ENCODE data around the gene SOWAHC. TPM values are rescaled to one million over a fixed set of nuclear protein-coding genes. Genes with fewer than 3 reads are reported as not detected.
A peak's percentile ranks its signal among the peaks of the same experiment; 100 is the strongest.
"Not testable (repeated sequence)": the region's sequence is repeated elsewhere in the genome, so short reads cannot be mapped to it uniquely, and the experiment has no call there.

Gene SOWAHC
- total RNA-seq, 1 experiment from 2014 or later = 10.0 TPM

- no peak for DNase-seq
- Histone ChIP-seq H3K36me3 (peaks cover 12% of the 10 kb centered on the region), H3K27me3 (no peaks in the 10 kb centered on the region), H3K4me3 (peak overlapping the region; percentile 83), H3K9me3 (no peaks in the 10 kb centered on the region)
These were observed 2.6 kb upstream of the SOWAHC start for GRCh38 chr2:109611467-109612095.

DNA sequence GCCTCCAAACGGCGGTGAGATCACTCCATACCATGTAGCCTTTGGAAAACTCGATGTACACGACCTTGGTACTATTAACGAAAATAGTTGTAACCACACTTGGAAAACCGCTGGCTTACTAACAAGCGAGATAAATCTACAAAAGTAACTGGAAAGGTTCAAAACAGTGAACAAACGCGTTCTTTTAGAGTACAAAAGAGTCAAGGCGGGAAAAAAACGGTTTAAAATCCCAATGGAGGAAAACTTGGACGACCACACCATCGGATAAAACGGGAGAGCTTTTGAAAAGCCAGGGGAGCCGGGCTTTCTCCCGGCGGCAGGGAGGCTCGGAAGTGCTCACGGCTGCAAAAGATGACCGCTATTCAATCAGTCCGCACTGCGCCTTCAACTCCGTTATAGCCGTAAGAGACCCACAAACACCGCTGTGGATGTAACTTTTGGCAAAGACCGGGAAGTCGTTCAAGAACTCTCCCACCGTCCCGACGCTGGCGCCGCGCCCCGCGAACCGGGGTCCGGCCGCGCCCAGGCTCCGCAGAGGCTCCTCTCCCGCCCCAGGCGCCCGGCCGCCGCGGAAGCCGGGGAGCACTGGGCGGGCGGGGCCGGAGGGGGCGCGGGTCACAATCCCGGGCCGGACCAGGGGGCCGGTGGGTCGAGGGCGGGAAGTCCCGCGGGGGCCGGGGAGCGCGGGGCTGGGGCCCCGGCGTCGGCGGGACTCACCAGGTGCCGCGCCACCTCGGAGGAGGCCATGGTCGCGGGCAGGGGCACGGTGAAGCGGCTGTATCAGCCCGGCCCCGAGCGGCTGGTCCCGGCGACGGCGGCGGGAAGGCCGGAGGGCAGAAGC, 863 bp upstream of the SOWAHC start:
- Histone ChIP-seq H3K4me3 (peak overlapping the region; percentile 83), H3K9me3 (no peaks in the 10 kb centered on the region), H3K27me3 (no peaks in the 10 kb centered on the region), H3K36me3 (peaks cover 12% of the 10 kb centered on the region)
- DNase-seq = peak; percentile 69

DNA sequence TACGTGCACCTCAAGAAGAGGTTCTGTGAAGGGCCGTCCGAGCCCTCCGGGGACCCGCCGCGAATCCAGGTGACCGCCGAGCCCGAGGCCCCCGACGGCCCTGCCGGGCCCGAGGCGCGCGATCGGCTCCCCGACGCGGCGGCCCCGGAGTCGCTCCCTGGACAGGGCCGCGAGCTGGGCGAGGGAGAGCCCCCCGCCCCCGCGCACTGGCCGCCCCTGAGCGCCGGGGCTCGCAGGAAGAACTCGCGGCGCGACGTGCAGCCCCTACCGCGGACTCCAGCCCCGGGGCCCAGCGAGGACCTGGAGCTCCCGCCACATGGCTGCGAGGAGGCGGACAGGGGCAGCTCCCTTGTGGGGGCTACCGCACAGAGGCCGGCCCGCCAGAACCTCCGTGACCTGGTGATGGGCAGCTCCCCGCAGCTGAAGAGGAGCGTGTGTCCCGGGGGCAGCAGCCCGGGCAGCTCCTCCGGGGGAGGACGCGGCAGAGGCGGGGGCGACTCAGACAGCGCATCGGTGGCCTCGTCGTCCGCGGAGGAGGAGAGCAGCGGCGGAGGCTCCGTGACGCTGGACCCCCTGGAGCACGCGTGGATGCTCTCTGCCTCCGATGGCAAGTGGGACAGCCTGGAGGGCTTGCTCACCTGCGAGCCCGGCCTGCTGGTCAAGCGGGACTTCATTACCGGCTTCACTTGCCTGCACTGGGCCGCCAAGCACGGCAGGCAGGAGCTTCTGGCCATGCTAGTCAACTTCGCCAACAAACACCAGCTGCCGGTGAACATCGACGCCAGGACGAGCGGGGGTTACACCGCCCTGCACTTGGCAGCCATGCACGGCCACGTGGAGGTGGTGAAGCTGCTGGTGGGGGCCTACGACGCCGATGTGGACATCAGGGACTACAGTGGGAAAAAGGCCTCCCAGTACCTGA, 812 bp downstream of the SOWAHC start:
- Histone ChIP-seq H3K36me3 (peaks cover 12% of the 10 kb centered on the region), H3K4me3 (peak overlapping the region; percentile 83), H3K27me3 (no peaks in the 10 kb centered on the region), H3K9me3 (no peaks in the 10 kb centered on the region)
- peak; percentile 57 for DNase-seq

DNA sequence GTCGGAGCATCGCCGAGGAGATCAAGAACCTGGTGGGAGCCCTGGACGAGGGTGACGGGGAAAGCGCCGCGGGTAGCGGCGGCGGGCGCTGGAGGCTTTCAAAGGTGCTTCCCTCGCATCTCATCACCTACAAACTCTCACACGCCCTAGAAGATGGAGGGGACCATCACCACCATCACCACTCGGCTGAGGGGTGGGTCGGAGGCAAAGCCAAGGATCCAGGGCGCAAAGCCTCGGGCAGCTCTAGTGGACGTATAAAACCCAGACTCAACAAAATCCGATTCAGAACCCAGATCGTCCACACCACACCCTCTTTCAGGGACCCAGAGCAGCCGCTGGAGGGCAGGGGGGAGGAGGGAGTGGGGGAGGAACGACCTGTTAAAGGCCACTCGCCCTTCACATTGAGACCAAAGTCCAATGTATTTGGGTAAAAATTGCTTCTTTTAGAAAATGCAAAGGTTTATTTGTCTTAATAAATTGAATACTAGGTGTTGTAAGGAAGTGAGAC, 1.5 kb downstream of the SOWAHC start:
- Histone ChIP-seq H3K9me3 (no peaks in the 10 kb centered on the region), H3K36me3 (peaks cover 9% of the 10 kb centered on the region), H3K27me3 (no peaks in the 10 kb centered on the region), H3K4me3 (peak overlapping the region; percentile 83)
- DNase-seq = no peak

- H3K36me3 ChIP-seq = peaks cover 9% of the 10 kb centered on the region
- H3K4me3 ChIP-seq = peak overlapping the region; percentile 83
These were observed 2.0 kb downstream of the SOWAHC start for GRCh38 chr2:109616184-109616583.

DNA sequence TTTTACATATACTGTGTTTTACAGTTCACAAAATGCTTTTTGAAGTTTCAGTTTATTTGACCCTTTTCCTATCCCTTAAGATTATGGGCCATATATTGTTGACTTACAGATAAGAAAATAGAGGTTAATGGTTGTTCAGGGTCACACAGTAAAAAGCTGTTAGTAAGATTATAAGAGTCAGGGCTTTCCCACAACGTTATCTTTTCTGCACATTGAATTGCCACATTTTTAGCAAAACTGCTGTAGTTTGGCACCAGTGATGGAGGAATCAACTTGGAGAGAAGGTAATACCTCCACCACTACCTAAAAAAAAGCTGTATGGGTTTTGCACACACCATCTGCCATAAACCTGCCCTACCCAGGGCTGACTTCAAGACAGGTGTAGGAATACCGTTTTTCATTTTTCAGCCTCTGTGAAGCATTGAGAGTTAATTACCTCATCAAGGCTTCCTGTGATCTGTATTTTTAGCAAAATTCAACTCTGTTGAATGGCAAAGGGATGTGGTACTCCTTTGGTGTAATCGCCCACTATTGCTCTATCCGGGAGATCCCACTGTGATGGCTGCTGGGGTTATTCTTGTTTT, 5.0 kb downstream of the SOWAHC start:
- Histone ChIP-seq H3K4me3 (no peak overlapping the region), H3K9me3 (no peaks in the 10 kb centered on the region), H3K27me3 (no peaks in the 10 kb centered on the region), H3K36me3 (peaks cover 9% of the 10 kb centered on the region)
- no peak for DNase-seq

More at GRCh38 chr2:109616184-109616583, 2.0 kb downstream of the SOWAHC start:
- no peak for DNase-seq
- H3K27me3 ChIP-seq = no peaks in the 10 kb centered on the region
- no peaks in the 10 kb centered on the region for H3K9me3 ChIP-seq

DNA sequence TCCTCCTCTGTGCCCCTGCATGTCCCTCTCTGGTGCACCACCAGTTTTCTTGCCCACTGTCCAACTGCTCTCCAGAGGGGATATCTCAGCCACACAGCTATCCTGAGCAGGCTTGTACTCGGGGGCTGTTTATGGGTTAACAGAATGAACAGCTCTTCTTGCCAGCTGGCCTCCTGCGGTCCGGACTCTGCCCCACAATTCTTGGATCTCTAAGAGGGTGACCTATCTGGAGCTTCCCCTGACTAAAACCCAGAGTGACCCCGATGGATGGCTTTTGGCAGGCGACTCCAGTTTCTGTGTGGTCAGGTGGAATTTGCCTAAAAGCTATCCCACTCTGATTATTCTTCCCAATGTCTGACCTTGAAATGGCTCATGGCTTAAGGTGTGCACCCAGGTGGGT, 9.1 kb downstream of the SOWAHC start:
- Histone ChIP-seq H3K9me3 (no peaks in the 10 kb centered on the region), H3K4me3 (no peak overlapping the region), H3K27me3 (no peaks in the 10 kb centered on the region), H3K36me3 (no peaks in the 10 kb centered on the region; the same call in 1 of the 2 replicates)
- DNase-seq = no peak

GRCh38 chr2:109623923-109624322, 9.8 kb downstream of the SOWAHC start:
- Histone ChIP-seq H3K4me3 (no peak overlapping the region), H3K36me3 (no peaks in the 10 kb centered on the region; the same call in 1 of the 2 replicates), H3K9me3 (no peaks in the 10 kb centered on the region), H3K27me3 (no peaks in the 10 kb centered on the region)
- no peak for DNase-seq

- Histone ChIP-seq H3K27me3 (no peaks in the 10 kb centered on the region), H3K4me3 (no peak overlapping the region), H3K36me3 (no peaks in the 10 kb centered on the region), H3K9me3 (no peaks in the 10 kb centered on the region)
- DNase-seq = no peak
These were observed 10.2 kb downstream of the SOWAHC start for GRCh38 chr2:109624339-109624738.

DNA sequence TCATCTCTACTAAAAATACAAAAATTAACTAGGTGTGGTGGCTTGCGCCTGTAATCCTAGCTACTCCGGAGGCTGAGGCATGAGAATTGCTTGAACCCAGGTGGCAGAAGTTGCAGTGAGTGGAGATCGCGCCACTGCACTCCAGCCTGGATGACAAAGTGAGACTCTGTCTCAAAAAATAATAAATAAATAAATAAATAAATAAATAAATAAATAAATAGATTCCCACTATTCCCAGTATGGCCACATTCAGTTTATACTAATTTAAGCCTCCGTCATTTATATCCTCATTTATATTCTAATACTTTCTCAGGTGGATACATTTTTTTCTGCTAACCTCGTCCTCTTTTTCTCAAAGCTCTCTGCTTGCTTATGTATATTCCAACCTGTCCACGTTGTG, 14.2 kb downstream of the SOWAHC start:
- H3K4me3 ChIP-seq, H3K36me3 ChIP-seq, H3K27me3 ChIP-seq, DNase-seq, H3K9me3 ChIP-seq: not testable (repeated sequence)

- no peak for DNase-seq
- no peaks in the 10 kb centered on the region for H3K36me3 ChIP-seq
- no peaks in the 10 kb centered on the region for H3K9me3 ChIP-seq
- H3K4me3 ChIP-seq = no peak overlapping the region
- no peaks in the 10 kb centered on the region for H3K27me3 ChIP-seq
These were observed 15.7 kb downstream of the SOWAHC start for GRCh38 chr2:109629867-109630266.

GRCh38 chr2:109630441-109631430, 16.6 kb downstream of the SOWAHC start:
- Histone ChIP-seq H3K36me3 (no peaks in the 10 kb centered on the region), H3K4me3 (no peak overlapping the region), H3K27me3 (no peaks in the 10 kb centered on the region), H3K9me3 (no peaks in the 10 kb centered on the region)
- no peak for DNase-seq

GRCh38 chr2:109631741-109632140, 17.6 kb downstream of the SOWAHC start:
- DNase-seq = no peak
- no peaks in the 10 kb centered on the region for H3K36me3 ChIP-seq
- H3K4me3 ChIP-seq = no peak overlapping the region
- no peaks in the 10 kb centered on the region for H3K9me3 ChIP-seq
- no peaks in the 10 kb centered on the region for H3K27me3 ChIP-seq

DNA sequence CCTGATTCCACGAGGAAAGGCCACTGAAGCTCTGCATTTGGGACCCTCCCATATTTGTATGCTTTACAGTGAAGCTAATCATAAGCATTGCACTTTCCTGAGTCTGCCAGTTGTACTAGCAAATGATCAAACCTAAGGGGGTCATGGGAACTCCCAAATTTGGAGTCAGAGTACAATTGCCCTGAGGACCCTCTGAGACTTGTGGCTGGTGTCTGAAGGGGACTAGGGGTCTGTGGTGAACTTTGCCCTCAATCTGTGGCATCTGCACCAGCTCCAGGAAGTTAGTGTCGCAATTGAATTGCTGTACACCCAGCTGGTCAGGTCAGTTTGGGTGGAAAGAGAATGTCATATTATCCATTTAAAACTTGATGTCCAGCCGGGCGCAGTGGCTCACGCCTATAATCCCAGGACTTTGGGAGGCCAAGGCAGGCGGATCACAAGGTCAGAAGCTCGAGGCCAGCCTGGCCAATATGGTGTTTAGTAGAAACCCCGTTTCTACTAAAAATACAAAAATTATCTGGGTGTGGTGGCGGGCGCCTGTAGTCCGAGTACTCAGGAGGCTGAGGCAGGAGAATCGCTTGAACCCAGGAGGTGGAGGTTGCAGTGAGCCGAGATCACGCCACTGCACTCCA, 18.1 kb downstream of the SOWAHC start:
- no peaks in the 10 kb centered on the region for H3K36me3 ChIP-seq
- no peaks in the 10 kb centered on the region for H3K9me3 ChIP-seq
- H3K4me3 ChIP-seq = no peak overlapping the region
- H3K27me3 ChIP-seq = no peaks in the 10 kb centered on the region
- DNase-seq = no peak

All from MG63 (cell line).